SW480 (cell line): ENCODE measurements around the gene SLC2A13.
A peak's percentile ranks its signal among the peaks of the same experiment; 100 is the strongest.
"Not testable (repeated sequence)": the region's sequence is repeated elsewhere in the genome, so short reads cannot be mapped to it uniquely, and the experiment has no call there.

ENCODE experiments used
- DNase-seq: peaks from one replicate; pipeline ENCODE4 v3.0.0-alpha.2; 2016; ENCODE audit warnings: low spot score

Gene SLC2A13

GRCh38 chr12:39752482-39753137, 353.3 kb downstream of the SLC2A13 start:
- no peak for DNase-seq

- not testable (repeated sequence) for DNase-seq
These were observed 359.7 kb downstream of the SLC2A13 start for GRCh38 chr12:39746151-39746550.

- no peak for DNase-seq
These were observed 362.2 kb downstream of the SLC2A13 start for GRCh38 chr12:39743655-39744054.

- no peak for DNase-seq
These were observed 369.5 kb downstream of the SLC2A13 start for GRCh38 chr12:39736406-39736805.

GRCh38 chr12:39723831-39724230, 382.1 kb downstream of the SLC2A13 start:
- peak; percentile 27 for DNase-seq

- DNase-seq = no peak
These were observed 383.4 kb downstream of the SLC2A13 start for GRCh38 chr12:39722504-39722903.

- no peak for DNase-seq
These were observed 392.3 kb downstream of the SLC2A13 start for GRCh38 chr12:39713552-39713951.

GRCh38 chr12:39712334-39712733, 393.5 kb downstream of the SLC2A13 start:
- no peak for DNase-seq
